MM.1S (cell line): ENCODE measurements around the gene CCDC187.

Experiments
- DNase-seq: peaks from one replicate; pipeline ENCODE4 v3.0.0-alpha.2; 2015
- H2AFZ ChIP-seq: fragments of 300-600 bp; sonication (generic); 2 replicates; pipeline ENCODE4 v1.6.0; 2016; ENCODE audit warnings: antibody characterized with exemption, low read length
- H3F3A ChIP-seq: fragments of 300-600 bp; sonication (generic); 2 replicates; pipeline ENCODE4 v1.6.1; 2016; ENCODE audit warnings: mild to moderate bottlenecking, antibody characterized with exemption, low read length, moderate library complexity, mixed read lengths; ENCODE audit not compliant: insufficient read depth
- H3K27ac ChIP-seq: fragments of 300-600 bp; sonication (generic); 2 replicates; pipeline ENCODE4 v1.5.1; 2016; ENCODE audit warnings: mild to moderate bottlenecking, low read length
- H3K27me3 ChIP-seq: fragments of 300-600 bp; sonication (generic); replicated peaks from 2 replicates; pipeline ENCODE4 v1.6.0; 2016; ENCODE audit warnings: low read length; ENCODE audit not compliant: insufficient read depth
- H3K36me3 ChIP-seq: fragments of 300-600 bp; sonication (generic); replicated peaks from 2 replicates; pipeline ENCODE4 v1.6.1; 2016; ENCODE audit warnings: mild to moderate bottlenecking, low read length, mixed read lengths; ENCODE audit not compliant: insufficient read depth
- H3K4me1 ChIP-seq: fragments of 300-600 bp; sonication (generic); 2 replicates; pipeline ENCODE4 v1.6.1; 2016; ENCODE audit warnings: low read length, mixed read lengths
- H3K4me2 ChIP-seq: fragments of 300-600 bp; sonication (generic); 2 replicates; pipeline ENCODE4 v1.6.0; 2016; ENCODE audit warnings: low read depth, low read length
- H3K4me3 ChIP-seq: fragments of 300-600 bp; sonication (generic); 2 replicates; pipeline ENCODE4 v1.5.1; 2016; ENCODE audit warnings: low read length, mixed read lengths
- H3K79me2 ChIP-seq: fragments of 300-600 bp; sonication (generic); 2 replicates; pipeline ENCODE4 v1.6.1; 2016; ENCODE audit warnings: mixed run types, low read length, mixed read lengths
- H3K9ac ChIP-seq: fragments of 300-600 bp; sonication (generic); 2 replicates; pipeline ENCODE4 v1.6.1; 2016; ENCODE audit warnings: low read length, mixed read lengths
- H3K9me2 ChIP-seq: fragments of 300-600 bp; sonication (generic); replicated peaks from 2 replicates; pipeline ENCODE4 v1.6.1; 2016; ENCODE audit warnings: mild to moderate bottlenecking, low read length, mixed read lengths; ENCODE audit not compliant: insufficient read depth
- H3K9me3 ChIP-seq: fragments of 300-600 bp; sonication (generic); replicated peaks from 2 replicates; pipeline ENCODE4 v1.6.1; 2016; ENCODE audit warnings: mild to moderate bottlenecking, low read length, mixed read lengths; ENCODE audit not compliant: insufficient read depth
- H4K20me1 ChIP-seq: fragments of 300-600 bp; sonication (generic); 2 replicates; pipeline ENCODE4 v1.6.1; 2016; ENCODE audit warnings: mild to moderate bottlenecking, low read length, moderate library complexity, mixed read lengths; ENCODE audit not compliant: insufficient read depth
- EZH2 ChIP-seq: fragments of 300-600 bp; sonication (generic); optimal IDR thresholded peaks from 2 replicates; pipeline ENCODE3; 2017; ENCODE audit warnings: low read depth, mild to moderate bottlenecking, antibody characterized with exemption, low read length, mixed read lengths
- EZH2phosphoT487 ChIP-seq: fragments of 300-600 bp; sonication (generic); IDR thresholded peaks from 2 replicates; pipeline ENCODE4 v1.6.1; 2018; ENCODE audit warnings: antibody characterized with exemption, low read length
- TF ChIP-seq, protein P1 (sequence below): fragments of 300-600 bp; sonication (generic); IDR thresholded peaks from 2 replicates; pipeline ENCODE4 v1.5.1; 2016; ENCODE audit warnings: antibody characterized with exemption, low read length, mixed read lengths

The CCDC187 gene

DNA sequence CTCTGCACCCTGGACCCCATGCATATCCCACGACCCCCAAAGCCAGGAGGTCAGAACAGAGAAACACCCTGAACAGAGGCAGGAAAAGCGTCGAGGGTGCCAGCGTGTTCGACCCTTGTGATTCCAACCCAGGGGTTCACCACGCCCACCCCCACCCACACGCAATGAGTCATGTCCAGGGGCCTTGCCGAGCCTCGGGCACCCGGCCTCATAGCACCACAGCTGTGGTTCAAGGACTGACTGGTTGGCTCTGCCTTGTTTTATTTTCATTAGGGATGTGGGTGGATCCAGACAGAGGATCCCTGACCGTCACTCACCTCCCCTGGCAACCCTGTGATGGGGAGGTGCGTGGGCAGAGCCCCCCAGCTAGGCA lies 48.7 kb downstream of the CCDC187 start:
- H3K4me1 ChIP-seq, result no peaks in the 10 kb centered on the region
- no peak overlapping the region for H3K9ac ChIP-seq
- DNase-seq, result no peak
- no peak for TF ChIP-seq EZH2
- TF ChIP-seq, protein P1, sequence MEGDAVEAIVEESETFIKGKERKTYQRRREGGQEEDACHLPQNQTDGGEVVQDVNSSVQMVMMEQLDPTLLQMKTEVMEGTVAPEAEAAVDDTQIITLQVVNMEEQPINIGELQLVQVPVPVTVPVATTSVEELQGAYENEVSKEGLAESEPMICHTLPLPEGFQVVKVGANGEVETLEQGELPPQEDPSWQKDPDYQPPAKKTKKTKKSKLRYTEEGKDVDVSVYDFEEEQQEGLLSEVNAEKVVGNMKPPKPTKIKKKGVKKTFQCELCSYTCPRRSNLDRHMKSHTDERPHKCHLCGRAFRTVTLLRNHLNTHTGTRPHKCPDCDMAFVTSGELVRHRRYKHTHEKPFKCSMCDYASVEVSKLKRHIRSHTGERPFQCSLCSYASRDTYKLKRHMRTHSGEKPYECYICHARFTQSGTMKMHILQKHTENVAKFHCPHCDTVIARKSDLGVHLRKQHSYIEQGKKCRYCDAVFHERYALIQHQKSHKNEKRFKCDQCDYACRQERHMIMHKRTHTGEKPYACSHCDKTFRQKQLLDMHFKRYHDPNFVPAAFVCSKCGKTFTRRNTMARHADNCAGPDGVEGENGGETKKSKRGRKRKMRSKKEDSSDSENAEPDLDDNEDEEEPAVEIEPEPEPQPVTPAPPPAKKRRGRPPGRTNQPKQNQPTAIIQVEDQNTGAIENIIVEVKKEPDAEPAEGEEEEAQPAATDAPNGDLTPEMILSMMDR, result no peak
- no peak for TF ChIP-seq EZH2phosphoT487
- no peak overlapping the region for H3K4me3 ChIP-seq
- H3K36me3 ChIP-seq, result no peaks in the 10 kb centered on the region
- H3K27me3 ChIP-seq, result peaks cover 92% of the 10 kb centered on the region
- no peak overlapping the region for H3K4me2 ChIP-seq
- H3K79me2 ChIP-seq, result no peaks in the 10 kb centered on the region
- no peak overlapping the region for H2AFZ ChIP-seq
- H4K20me1 ChIP-seq, result no peaks in the 10 kb centered on the region
- H3K9me3 ChIP-seq, result no peaks in the 10 kb centered on the region
- H3K9me2 ChIP-seq, result no peaks in the 10 kb centered on the region
- no peaks in the 10 kb centered on the region for H3F3A ChIP-seq
- H3K27ac ChIP-seq, result no peak overlapping the region

DNA sequence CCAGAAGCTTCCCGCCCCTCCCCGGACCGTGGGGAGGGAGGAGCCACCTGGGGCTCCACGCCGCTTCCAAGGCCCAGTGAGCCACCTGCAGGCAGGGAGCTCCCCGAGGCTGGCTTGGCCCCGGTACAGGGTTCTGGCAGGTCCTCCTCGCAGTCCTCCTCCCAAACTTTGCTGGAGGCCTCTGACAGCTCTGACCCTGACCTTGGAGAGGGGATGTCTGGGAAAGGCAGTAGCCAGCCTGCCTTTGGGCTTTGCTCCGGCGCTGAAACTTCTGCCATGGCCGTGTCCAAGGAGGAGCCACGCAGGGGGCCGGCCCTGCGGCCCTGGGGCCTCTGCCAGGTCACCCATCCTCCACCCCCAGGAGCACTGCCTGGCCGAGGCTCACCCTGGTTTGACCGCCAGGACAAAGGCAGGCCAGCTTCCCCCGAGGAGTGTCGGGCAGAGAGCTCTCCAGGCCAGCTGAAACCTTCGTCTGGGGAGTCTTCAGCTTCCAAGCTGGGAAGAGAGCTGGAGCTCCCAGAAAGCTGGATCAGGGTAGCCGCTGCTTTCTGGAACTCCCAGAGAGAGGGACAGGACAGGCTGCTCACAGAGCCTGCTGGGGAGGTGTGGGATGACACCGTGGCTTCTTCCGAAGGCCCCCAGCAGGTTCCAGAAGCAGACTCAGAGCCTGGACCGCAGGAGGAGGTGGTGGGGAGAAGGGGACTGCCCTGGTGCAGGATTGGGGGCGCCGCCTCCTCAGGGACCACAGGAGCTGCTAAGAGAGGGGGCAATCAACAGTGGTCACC lies 49.3 kb downstream of the CCDC187 start:
- Histone ChIP-seq H3K4me2 (no peak overlapping the region), H3F3A (no peaks in the 10 kb centered on the region), H3K36me3 (no peaks in the 10 kb centered on the region), H3K79me2 (no peaks in the 10 kb centered on the region), H3K4me3 (no peak overlapping the region), H3K4me1 (no peaks in the 10 kb centered on the region), H2AFZ (no peak overlapping the region), H4K20me1 (no peaks in the 10 kb centered on the region), H3K9me2 (no peaks in the 10 kb centered on the region), H3K9ac (no peak overlapping the region), H3K9me3 (no peaks in the 10 kb centered on the region), H3K27ac (no peak overlapping the region), H3K27me3 (peaks cover 92% of the 10 kb centered on the region)
- TF ChIP-seq, protein P1, result no peak
- TF ChIP-seq EZH2phosphoT487 (no peak), EZH2 (no peak)
- no peak for DNase-seq

DNA sequence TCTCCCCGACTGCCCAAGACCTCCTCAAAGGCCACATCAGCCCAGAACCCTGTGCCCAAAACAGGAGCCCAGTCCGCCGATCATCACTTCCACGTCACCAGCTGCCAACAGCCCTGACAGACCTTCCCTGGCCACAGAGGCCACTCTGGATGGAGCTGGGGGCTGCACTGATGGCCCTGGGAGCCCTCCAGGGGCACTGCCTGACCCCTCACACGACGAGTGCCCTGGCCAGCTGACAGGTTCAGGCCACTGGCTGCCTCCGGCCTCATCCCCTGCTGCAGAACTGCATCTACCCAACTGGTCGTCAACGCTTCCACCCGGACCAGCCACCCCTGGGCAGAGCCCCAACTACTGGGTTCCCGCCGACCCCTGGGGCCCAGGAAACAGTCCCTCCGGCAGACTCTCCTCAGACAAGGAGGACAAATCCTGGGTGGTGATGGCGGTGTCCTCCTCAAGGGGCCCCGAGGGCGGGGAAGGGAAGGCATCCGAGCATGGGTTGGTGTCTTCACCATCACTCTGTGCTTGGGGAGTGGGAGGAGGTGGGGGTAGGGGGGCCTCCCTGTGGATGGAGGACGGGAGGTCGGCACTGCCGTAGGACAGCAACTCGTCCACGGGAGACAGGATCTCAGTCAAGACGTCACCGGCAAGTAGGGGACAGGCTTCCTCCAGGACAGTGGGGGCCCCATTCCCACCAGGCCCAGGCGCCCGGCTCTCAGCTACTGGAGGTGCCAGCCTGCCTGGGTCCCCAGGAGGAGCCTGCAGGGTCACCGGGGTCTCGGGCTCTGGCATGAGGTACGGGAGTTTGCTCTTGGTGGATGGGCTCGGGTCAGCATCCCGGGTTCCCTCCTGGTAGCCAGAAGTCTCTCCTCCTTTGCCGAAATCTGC lies 50.4 kb downstream of the CCDC187 start:
- Histone ChIP-seq H3K9me3 (no peaks in the 10 kb centered on the region), H2AFZ (no peak overlapping the region), H4K20me1 (no peaks in the 10 kb centered on the region), H3K79me2 (no peaks in the 10 kb centered on the region), H3K4me2 (no peak overlapping the region), H3K36me3 (no peaks in the 10 kb centered on the region), H3F3A (no peaks in the 10 kb centered on the region), H3K9me2 (no peaks in the 10 kb centered on the region), H3K27ac (no peak overlapping the region), H3K4me1 (no peaks in the 10 kb centered on the region), H3K27me3 (peaks cover 92% of the 10 kb centered on the region), H3K9ac (no peak overlapping the region), H3K4me3 (no peak overlapping the region)
- TF ChIP-seq, protein P1, result no peak
- TF ChIP-seq EZH2phosphoT487, result no peak
- TF ChIP-seq EZH2, result no peak
- no peak for DNase-seq
